Measurements from ENCODE around the gene DLGAP4. TPM values are rescaled to one million over a fixed set of nuclear protein-coding genes. Genes with fewer than 3 reads are reported as not detected.

DLGAP4 gene
- total and polyA plus RNA-seq, 2 of the 8 experiments (the other 6 are each of a cell fraction or from before 2014, with no cell fraction given), result 41.2 to 57.2 TPM

GRCh38 chr20:36384022-36384619, 78.0 kb downstream of the DLGAP4 start (continued):
- TF ChIP-seq, protein P1, sequence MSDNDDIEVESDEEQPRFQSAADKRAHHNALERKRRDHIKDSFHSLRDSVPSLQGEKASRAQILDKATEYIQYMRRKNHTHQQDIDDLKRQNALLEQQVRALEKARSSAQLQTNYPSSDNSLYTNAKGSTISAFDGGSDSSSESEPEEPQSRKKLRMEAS (IDR thresholded peaks at IDR 0.05), result peak; percentile 81
- TF ChIP-seq POLR2A (IDR thresholded peaks at IDR 0.05; ENCODE audit: control extremely low read depth in 1 of 2, low read depth in 2 of 2, low read length in 2 of 2) (no peak), EZH2 (IDR thresholded peaks at IDR 0.05; ENCODE audit: low read depth, low read length, severe bottlenecking) (no peak), TCF12 (IDR thresholded peaks at IDR 0.05; ENCODE audit: low read depth, low read length) (peak; percentile 15; the same call in 1 of the 2 replicates)

Measured in H1 (cell line).